Calu3 (cell line): ENCODE measurements around the gene KCND1. TPM values are rescaled to one million over a fixed set of nuclear protein-coding genes. Genes with fewer than 3 reads are reported as not detected.

Experiments used
- BruUV-seq: library from RNA; stranded (reverse); fragments of 400-500 nt; replicated peaks from 2 replicates; lab custom pipeline; 2021; lab: Mats Ljungman, UMichigan
- CTCF ChIA-PET: fragments of 300-600 bp; sonication (Branson Sonifier 250); formaldehyde crosslinking; loops from one replicate; lab custom pipeline; 2022; ENCODE audit warnings: antibody characterized with exemption; lab: Charles Lee
- DNase-seq: peaks from one replicate; pipeline ENCODE4 v3.0.0; 2022
- H3K27ac Mint-ChIP-seq: one replicate; pipeline ENCODE4 v1.8.0; 2022; ENCODE audit warnings: mixed read lengths; ENCODE audit not compliant: unreplicated experiment
- H3K27me3 Mint-ChIP-seq: one replicate; pipeline ENCODE4 v1.8.0; 2022; ENCODE audit warnings: mixed read lengths; ENCODE audit not compliant: unreplicated experiment
- H3K36me3 Mint-ChIP-seq: one replicate; pipeline ENCODE4 v1.8.0; 2022; ENCODE audit warnings: mild to moderate bottlenecking, moderate library complexity, mixed read lengths; ENCODE audit not compliant: insufficient read depth, unreplicated experiment
- H3K4me1 Mint-ChIP-seq: one replicate; pipeline ENCODE4 v1.8.0; 2022; ENCODE audit warnings: mild to moderate bottlenecking, low read depth, mixed read lengths; ENCODE audit not compliant: unreplicated experiment
- H3K4me3 Mint-ChIP-seq: one replicate; pipeline ENCODE4 v1.8.0; 2022; ENCODE audit warnings: mild to moderate bottlenecking, low read depth, moderate library complexity, mixed read lengths; ENCODE audit not compliant: unreplicated experiment
- H3K9me3 Mint-ChIP-seq: one replicate; pipeline ENCODE4 v1.8.0; 2022; ENCODE audit warnings: low read depth, mixed read lengths; ENCODE audit not compliant: unreplicated experiment
- CTCF ChIP-seq: fragments of 200-600 bp; IDR thresholded peaks from one replicate; pipeline ENCODE4 v1.8.0; 2022; ENCODE audit warnings: antibody characterized with exemption; ENCODE audit not compliant: unreplicated experiment
- intact Hi-C: fragments of 100-400 bp; cut with micrococcal nuclease; formaldehyde crosslinking; loops from one replicate; pipeline ENCODE4 v1.10.0; 2022; ENCODE audit not compliant: unreplicated experiment
- total RNA-seq: library from RNA; stranded (reverse); gene quantifications from 2 replicates; pipeline ENCODE4 v1.2.3, GENCODE V29; 2022

KCND1 gene
- total RNA-seq, 1 experiment from 2014 or later, result 8.4 TPM

- intact Hi-C loops, result no loop called here
- CTCF ChIA-PET, result interaction anchor here (1.3 to 1.5 kb wide), 2 partner anchors 17 to 45 kb away, joined by 4 to 9 read pairs; partner anchors contain the start of gene GRIPAP1
These were observed 14.2 kb downstream of the KCND1 start, which contains the start of gene OTUD5 for GRCh38 chrX:48957477-48957826. Gene OTUD5 (minus strand): TSS chrX:48957607. CDS start chrX:48957570, 37 bp downstream.

GRCh38 chrX:48956728-48957414 lies 14.8 kb downstream of the KCND1 start:
- Mint-ChIP-seq H3K4me3 (peak overlapping the region; percentile 83), H3K36me3 (peaks cover 40% of the 10 kb centered on the region)
- intact Hi-C loops, result no loop called here

More at GRCh38 chrX:48957477-48957826, 14.2 kb downstream of the KCND1 start, which contains the start of gene OTUD5:
- no TSS peak for BruUV-seq
- DNase-seq, result peak; percentile 71
- Mint-ChIP-seq H3K27ac (peak within 1 kb of the TSS; percentile 93), H3K4me3 (peak within 1 kb of the TSS; percentile 83), H3K36me3 (peaks cover 40% of the 10 kb centered on the region), H3K9me3 (no peaks in the 10 kb centered on the region), H3K4me1 (peaks cover 24% of the 10 kb centered on the region), H3K27me3 (no peaks in the 10 kb centered on the region)
- no peak for TF ChIP-seq CTCF

GRCh38 chrX:48948589-48948988 lies 23.1 kb downstream of the KCND1 start:
- no peak for DNase-seq

More at GRCh38 chrX:48956728-48957414, 14.8 kb downstream of the KCND1 start:
- Mint-ChIP-seq H3K4me1 (peaks cover 24% of the 10 kb centered on the region), H3K27me3 (no peaks in the 10 kb centered on the region), H3K27ac (peak overlapping the region; percentile 72), H3K9me3 (no peaks in the 10 kb centered on the region)
- BruUV-seq, result no TSS peak
- CTCF ChIA-PET, result interaction anchor here (1.5 kb wide), 1 partner anchor 16 kb away, joined by 9 read pairs; no protein-coding TSS in a partner anchor
- DNase-seq, result peak; percentile 29
- TF ChIP-seq CTCF, result no peak

More at GRCh38 chrX:48948589-48948988, 23.1 kb downstream of the KCND1 start:
- CTCF ChIA-PET, result no interaction called here
- intact Hi-C loops, result loop anchor here (10.0 kb wide), 1 partner anchor 184 kb away; the partner anchor contains the start of gene GLOD5
- peaks cover 16% of the 10 kb centered on the region for H3K36me3 Mint-ChIP-seq
- H3K27me3 Mint-ChIP-seq, result no peaks in the 10 kb centered on the region
- H3K4me1 Mint-ChIP-seq, result peaks cover 6% of the 10 kb centered on the region
- no TSS peak for BruUV-seq
- no peak overlapping the region for H3K27ac Mint-ChIP-seq
- no peak for TF ChIP-seq CTCF
- no peaks in the 10 kb centered on the region for H3K9me3 Mint-ChIP-seq
- H3K4me3 Mint-ChIP-seq, result no peak overlapping the region
